ENCODE measurements around the gene CCNI2.
"Not testable (repeated sequence)": the region's sequence is repeated elsewhere in the genome, so short reads cannot be mapped to it uniquely, and the experiment has no call there.

Gene CCNI2

DNA sequence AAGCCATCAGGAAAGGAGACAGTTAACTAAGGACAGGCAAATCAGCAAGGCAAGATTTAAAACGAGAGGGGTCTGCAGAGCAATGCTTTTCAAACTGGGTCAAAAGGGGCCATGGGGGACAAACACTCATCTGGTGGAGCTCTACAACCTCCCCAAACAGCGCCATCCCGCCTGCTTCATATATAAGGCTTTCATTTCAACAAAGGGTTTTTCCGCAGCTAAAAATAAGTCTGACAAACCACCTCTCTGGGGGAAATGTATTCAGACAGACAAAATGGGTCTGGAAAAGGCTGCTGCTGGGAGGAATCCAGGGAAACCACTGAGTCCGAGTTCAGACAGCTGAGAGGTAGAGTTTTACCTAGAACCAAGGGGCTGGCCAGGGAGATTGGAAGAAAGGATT lies 38.1 kb downstream of the CCNI2 start:
- no peak for DNase-seq

DNA sequence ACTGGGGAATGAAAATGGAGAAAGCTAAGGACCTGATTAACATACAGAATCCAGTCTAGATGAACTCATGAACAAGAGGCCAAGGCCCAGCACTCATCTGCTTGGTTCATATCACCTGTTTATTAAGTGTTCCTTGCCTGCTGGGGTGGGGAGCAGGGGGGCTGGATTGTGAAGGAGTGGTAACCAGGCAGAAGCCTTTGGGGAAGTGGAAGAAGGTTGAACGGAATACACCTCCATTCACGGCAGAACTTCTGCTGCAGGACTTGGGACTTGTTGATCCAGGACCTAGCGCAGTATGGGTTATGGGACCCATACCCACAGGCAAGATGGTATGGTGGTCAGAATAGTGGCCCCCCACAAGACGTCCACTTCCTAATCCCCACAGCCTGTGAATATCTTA lies 38.6 kb downstream of the CCNI2 start:
- DNase-seq, result no peak

GRCh38 chr5:132787076-132787475 lies 39.9 kb downstream of the CCNI2 start:
- no peak for DNase-seq

DNA sequence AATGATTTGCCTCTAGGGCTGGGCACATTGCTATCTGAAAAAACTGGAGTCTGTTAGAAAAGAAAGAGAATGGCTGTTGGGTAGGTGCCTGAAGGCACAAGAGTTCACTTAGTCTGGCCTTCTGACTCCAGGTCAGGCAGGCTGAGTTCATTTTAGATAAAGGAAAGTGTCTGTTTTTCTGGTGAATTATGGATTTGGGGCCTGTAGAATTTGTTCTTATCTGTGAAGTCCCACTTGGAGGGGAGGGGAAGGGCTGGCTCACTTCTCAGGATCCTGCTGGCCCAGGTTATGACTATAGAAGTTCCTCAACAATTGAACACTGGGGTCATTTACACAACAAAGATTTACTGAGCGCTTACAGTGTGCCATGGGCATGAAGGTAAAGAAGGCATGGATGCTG lies 41.3 kb downstream of the CCNI2 start:
- no peak for DNase-seq

GRCh38 chr5:132788990-132789886 lies 42.0 kb downstream of the CCNI2 start:
- DNase-seq, result no peak

- no peak for DNase-seq
Measured at GRCh38 chr5:132790201-132790865, 43.1 kb downstream of the CCNI2 start.

- no peak for DNase-seq
Measured at GRCh38 chr5:132791026-132791425, 43.8 kb downstream of the CCNI2 start.

- DNase-seq, result no peak
Measured at GRCh38 chr5:132797651-132798050, 50.4 kb downstream of the CCNI2 start.

DNA sequence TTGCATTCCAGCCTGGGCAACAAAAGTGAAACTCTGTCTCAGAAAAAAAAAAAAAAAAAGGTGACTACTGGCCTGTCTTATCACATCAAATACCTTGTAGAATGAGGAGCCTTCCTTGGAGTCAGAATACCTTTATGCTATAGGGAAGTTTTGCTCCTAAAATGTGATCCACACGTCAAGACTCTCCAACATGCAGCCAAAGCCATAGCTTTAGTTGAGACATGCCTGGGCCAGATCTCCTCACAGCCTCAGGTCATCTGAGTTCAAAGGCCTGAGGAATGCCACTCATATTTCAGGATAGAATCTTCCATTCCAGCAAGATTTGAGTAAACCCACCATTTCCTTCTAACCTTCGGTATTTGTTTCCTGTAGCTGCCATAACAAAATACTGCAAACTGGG lies 52.2 kb downstream of the CCNI2 start:
- DNase-seq, result no peak

DNA sequence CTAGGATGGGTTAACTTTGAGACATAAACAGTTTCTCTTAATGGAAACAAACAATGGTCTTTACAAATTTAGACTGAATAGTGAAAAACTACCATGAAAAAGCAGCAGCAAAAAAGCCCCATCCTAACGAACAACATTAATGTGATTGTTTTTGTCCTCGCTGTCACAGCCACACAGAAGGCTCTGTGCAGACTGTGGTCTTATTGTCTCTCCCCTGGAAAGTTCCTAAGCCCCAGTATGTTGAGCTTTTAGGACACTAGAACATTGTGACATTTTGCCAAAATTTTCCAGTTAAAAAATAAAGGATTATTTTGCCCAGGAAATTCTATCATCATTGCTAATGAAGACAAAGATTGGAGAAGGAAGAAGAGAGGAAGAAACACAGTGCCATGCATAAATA lies 53.3 kb downstream of the CCNI2 start:
- no peak for DNase-seq

- DNase-seq, result no peak
Measured at GRCh38 chr5:132802044-132802684, 54.9 kb downstream of the CCNI2 start.

DNA sequence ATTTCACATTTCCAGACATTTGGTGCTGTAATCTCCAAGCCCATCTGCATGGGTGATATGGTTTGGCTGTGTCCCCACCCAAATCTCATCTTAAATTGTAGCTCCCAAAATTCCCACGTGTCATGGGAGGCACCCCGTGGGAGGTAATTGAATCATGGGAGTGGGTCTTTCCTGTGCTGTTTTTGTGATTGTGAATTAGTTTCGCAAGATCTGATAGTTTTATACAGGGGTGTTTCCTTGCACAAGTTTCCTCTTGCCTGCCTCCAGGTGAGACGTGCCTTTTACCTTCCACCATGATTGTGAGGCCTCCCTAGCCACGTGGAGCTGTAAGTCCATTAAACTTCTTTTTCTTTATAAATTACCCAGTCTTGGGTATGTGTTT lies 55.5 kb downstream of the CCNI2 start:
- not testable (repeated sequence) for DNase-seq
